ENCODE measurements around the gene C9orf72.

Gene C9orf72

GRCh38 chr9:27599870-27600238 is 26.6 kb upstream of the C9orf72 start:
- Histone ChIP-seq H3K4me1 (ENCODE audit: insufficient read depth, low read length) (peaks cover 4% of the 10 kb centered on the region; the same call in 1 of the 2 replicates), H3K4me3 (ENCODE audit: low read length) (no peak overlapping the region), H3K9ac (ENCODE audit: low read depth, low read length) (no peak overlapping the region), H3K36me3 (ENCODE audit: insufficient read depth, low read depth, low read length) (no peaks in the 10 kb centered on the region), H3K9me3 (ENCODE audit: insufficient read depth, low read depth, low read length) (no peaks in the 10 kb centered on the region), H3K27me3 (ENCODE audit: insufficient read depth, low read length) (no peaks in the 10 kb centered on the region), H3K27ac (ENCODE audit: low read length) (no peak overlapping the region)

- no peaks in the 10 kb centered on the region for H3K36me3 ChIP-seq (ENCODE audit: insufficient read depth, low read depth, low read length)
- no peak overlapping the region for H3K9ac ChIP-seq (ENCODE audit: low read depth, low read length)
- H3K27me3 ChIP-seq (ENCODE audit: insufficient read depth, low read length) = no peaks in the 10 kb centered on the region
- H3K9me3 ChIP-seq (ENCODE audit: insufficient read depth, low read depth, low read length) = no peaks in the 10 kb centered on the region
- peaks cover 4% of the 10 kb centered on the region; the same call in 1 of the 2 replicates for H3K4me1 ChIP-seq (ENCODE audit: insufficient read depth, low read length)
- H3K4me3 ChIP-seq (ENCODE audit: low read length) = no peak overlapping the region
- H3K27ac ChIP-seq (ENCODE audit: low read length) = no peak overlapping the region
These were observed 26.0 kb upstream of the C9orf72 start for GRCh38 chr9:27599102-27599869.

- Histone ChIP-seq H3K4me1 (ENCODE audit: insufficient read depth, low read length) (peaks cover 4% of the 10 kb centered on the region; the same call in 1 of the 2 replicates), H3K27ac (ENCODE audit: low read length) (no peak overlapping the region), H3K9ac (ENCODE audit: low read depth, low read length) (no peak overlapping the region), H3K36me3 (ENCODE audit: insufficient read depth, low read depth, low read length) (no peaks in the 10 kb centered on the region), H3K4me3 (ENCODE audit: low read length) (no peak overlapping the region), H3K9me3 (ENCODE audit: insufficient read depth, low read depth, low read length) (no peaks in the 10 kb centered on the region), H3K27me3 (ENCODE audit: insufficient read depth, low read length) (no peaks in the 10 kb centered on the region)
These were observed 22.5 kb upstream of the C9orf72 start for GRCh38 chr9:27595733-27596132.

- Histone ChIP-seq H3K4me3 (ENCODE audit: low read length) (no peak overlapping the region), H3K9me3 (ENCODE audit: insufficient read depth, low read depth, low read length) (no peaks in the 10 kb centered on the region), H3K27ac (ENCODE audit: low read length) (no peak overlapping the region), H3K27me3 (ENCODE audit: insufficient read depth, low read length) (no peaks in the 10 kb centered on the region), H3K4me1 (ENCODE audit: insufficient read depth, low read length) (no peaks in the 10 kb centered on the region), H3K9ac (ENCODE audit: low read depth, low read length) (no peak overlapping the region), H3K36me3 (ENCODE audit: insufficient read depth, low read depth, low read length) (no peaks in the 10 kb centered on the region)
These were observed 18.4 kb upstream of the C9orf72 start for GRCh38 chr9:27591672-27592071.

GRCh38 chr9:27591093-27591492 is 17.8 kb upstream of the C9orf72 start:
- no peak overlapping the region for H3K9ac ChIP-seq (ENCODE audit: low read depth, low read length)
- no peaks in the 10 kb centered on the region for H3K9me3 ChIP-seq (ENCODE audit: insufficient read depth, low read depth, low read length)
- H3K27ac ChIP-seq (ENCODE audit: low read length) = no peak overlapping the region
- H3K36me3 ChIP-seq (ENCODE audit: insufficient read depth, low read depth, low read length) = no peaks in the 10 kb centered on the region
- H3K4me1 ChIP-seq (ENCODE audit: insufficient read depth, low read length) = no peaks in the 10 kb centered on the region
- no peak overlapping the region for H3K4me3 ChIP-seq (ENCODE audit: low read length)
- no peaks in the 10 kb centered on the region for H3K27me3 ChIP-seq (ENCODE audit: insufficient read depth, low read length)

- no peak overlapping the region for H3K27ac ChIP-seq (ENCODE audit: low read length)
These were observed 17.4 kb upstream of the C9orf72 start for GRCh38 chr9:27590651-27591050.

GRCh38 chr9:27589462-27589861 is 16.2 kb upstream of the C9orf72 start:
- Histone ChIP-seq H3K9ac (ENCODE audit: low read depth, low read length) (no peak overlapping the region), H3K9me3 (ENCODE audit: insufficient read depth, low read depth, low read length) (no peaks in the 10 kb centered on the region), H3K4me3 (ENCODE audit: low read length) (no peak overlapping the region), H3K36me3 (ENCODE audit: insufficient read depth, low read depth, low read length) (no peaks in the 10 kb centered on the region), H3K27me3 (ENCODE audit: insufficient read depth, low read length) (no peaks in the 10 kb centered on the region), H3K4me1 (ENCODE audit: insufficient read depth, low read length) (no peaks in the 10 kb centered on the region), H3K27ac (ENCODE audit: low read length) (no peak overlapping the region)

More at GRCh38 chr9:27590651-27591050, 17.4 kb upstream of the C9orf72 start:
- Histone ChIP-seq H3K27me3 (ENCODE audit: insufficient read depth, low read length) (no peaks in the 10 kb centered on the region), H3K9me3 (ENCODE audit: insufficient read depth, low read depth, low read length) (no peaks in the 10 kb centered on the region), H3K4me1 (ENCODE audit: insufficient read depth, low read length) (no peaks in the 10 kb centered on the region), H3K9ac (ENCODE audit: low read depth, low read length) (no peak overlapping the region), H3K36me3 (ENCODE audit: insufficient read depth, low read depth, low read length) (no peaks in the 10 kb centered on the region), H3K4me3 (ENCODE audit: low read length) (no peak overlapping the region)

GRCh38 chr9:27586304-27586703 is 13.0 kb upstream of the C9orf72 start:
- no peak overlapping the region for H3K4me3 ChIP-seq (ENCODE audit: low read length)
- no peak overlapping the region for H3K27ac ChIP-seq (ENCODE audit: low read length)
- no peaks in the 10 kb centered on the region for H3K27me3 ChIP-seq (ENCODE audit: insufficient read depth, low read length)
- H3K36me3 ChIP-seq (ENCODE audit: insufficient read depth, low read depth, low read length) = no peaks in the 10 kb centered on the region
- no peak overlapping the region for H3K9ac ChIP-seq (ENCODE audit: low read depth, low read length)
- H3K4me1 ChIP-seq (ENCODE audit: insufficient read depth, low read length) = no peaks in the 10 kb centered on the region
- H3K9me3 ChIP-seq (ENCODE audit: insufficient read depth, low read depth, low read length) = no peaks in the 10 kb centered on the region

GRCh38 chr9:27584931-27585330 is 11.7 kb upstream of the C9orf72 start:
- no peaks in the 10 kb centered on the region for H3K4me1 ChIP-seq (ENCODE audit: insufficient read depth, low read length)
- H3K9me3 ChIP-seq (ENCODE audit: insufficient read depth, low read depth, low read length) = no peaks in the 10 kb centered on the region
- no peak overlapping the region for H3K27ac ChIP-seq (ENCODE audit: low read length)
- H3K9ac ChIP-seq (ENCODE audit: low read depth, low read length) = no peak overlapping the region
- no peaks in the 10 kb centered on the region for H3K36me3 ChIP-seq (ENCODE audit: insufficient read depth, low read depth, low read length)
- no peaks in the 10 kb centered on the region for H3K27me3 ChIP-seq (ENCODE audit: insufficient read depth, low read length)
- H3K4me3 ChIP-seq (ENCODE audit: low read length) = no peak overlapping the region

- Histone ChIP-seq H3K27ac (ENCODE audit: low read length) (no peak overlapping the region), H3K36me3 (ENCODE audit: insufficient read depth, low read depth, low read length) (no peaks in the 10 kb centered on the region), H3K27me3 (ENCODE audit: insufficient read depth, low read length) (no peaks in the 10 kb centered on the region)
These were observed 9.5 kb upstream of the C9orf72 start for GRCh38 chr9:27582794-27583193.

GRCh38 chr9:27581826-27582225 is 8.5 kb upstream of the C9orf72 start:
- no peak overlapping the region for H3K9ac ChIP-seq (ENCODE audit: low read depth, low read length)
- H3K4me3 ChIP-seq (ENCODE audit: low read length) = no peak overlapping the region
- no peaks in the 10 kb centered on the region for H3K36me3 ChIP-seq (ENCODE audit: insufficient read depth, low read depth, low read length)
- peaks cover 3% of the 10 kb centered on the region; the same call in 1 of the 2 replicates for H3K9me3 ChIP-seq (ENCODE audit: insufficient read depth, low read depth, low read length)
- no peak overlapping the region for H3K27ac ChIP-seq (ENCODE audit: low read length)
- H3K4me1 ChIP-seq (ENCODE audit: insufficient read depth, low read length) = no peaks in the 10 kb centered on the region
- H3K27me3 ChIP-seq (ENCODE audit: insufficient read depth, low read length) = no peaks in the 10 kb centered on the region

More at GRCh38 chr9:27582794-27583193, 9.5 kb upstream of the C9orf72 start:
- peaks cover 3% of the 10 kb centered on the region; the same call in 1 of the 2 replicates for H3K9me3 ChIP-seq (ENCODE audit: insufficient read depth, low read depth, low read length)
- H3K4me1 ChIP-seq (ENCODE audit: insufficient read depth, low read length) = no peaks in the 10 kb centered on the region
- no peak overlapping the region for H3K4me3 ChIP-seq (ENCODE audit: low read length)
- no peak overlapping the region for H3K9ac ChIP-seq (ENCODE audit: low read depth, low read length)
